IMR-90 (cell line): ENCODE data around the gene SPATA21. TPM values are rescaled to one million over a fixed set of nuclear protein-coding genes. Genes with fewer than 3 reads are reported as not detected.

ENCODE experiments used
- ATAC-seq: fragments of 200-7000 bp; cut with Tn5 transposase; 2 replicates; pipeline ENCODE4 v1.9.1; 2020; ENCODE audit warnings: low read depth, mild to moderate bottlenecking, moderate library complexity
- BruUV-seq: library from RNA; stranded (reverse); fragments of 400-500 nt; replicated peaks from 2 replicates; lab custom pipeline; 2021; lab: Mats Ljungman, UMichigan
- CTCF ChIA-PET: fragments of 300-600 bp; formaldehyde crosslinking; extraction: SDS; loops from one replicate; lab custom pipeline; 2021; ENCODE audit warnings: antibody characterized with exemption; lab: Yijun Ruan, JAX
- POLR2A ChIA-PET: fragments of 300-600 bp; sonication (Branson Sonifier 250); formaldehyde crosslinking; loops from one replicate; lab custom pipeline; 2022; ENCODE audit warnings: antibody characterized with exemption; ENCODE audit not compliant: unreplicated experiment; lab: Charles Lee
- DNase-seq: peaks from one replicate; pipeline ENCODE4 v3.0.0; 2013
- H2AFZ ChIP-seq: replicated peaks from 2 replicates; pipeline ENCODE3; 2013; ENCODE audit warnings: low read length, mild to moderate bottlenecking; ENCODE audit not compliant: poor library complexity
- H2AK5ac ChIP-seq: 2 replicates; pipeline ENCODE4 v1.6.1; 2013; ENCODE audit warnings: low read depth, low read length, inconsistent platforms
- H2AK9ac ChIP-seq: replicated peaks from 2 replicates; pipeline ENCODE3; 2013; ENCODE audit warnings: mild to moderate bottlenecking, low read depth, low read length, moderate library complexity; ENCODE audit not compliant: poor library complexity
- H2BK120ac ChIP-seq: 2 replicates; pipeline ENCODE4 v1.6.1; 2013; ENCODE audit warnings: low read depth, low read length, inconsistent platforms
- H2BK15ac ChIP-seq: 3 replicates; pipeline ENCODE4 v1.6.1; 2013; ENCODE audit warnings: low read depth, low read length, inconsistent platforms
- H2BK20ac ChIP-seq: 2 replicates; pipeline ENCODE4 v1.6.1; 2013; ENCODE audit warnings: low read depth, mild to moderate bottlenecking, inconsistent platforms, low read length, moderate library complexity
- H2BK5ac ChIP-seq: 2 replicates; pipeline ENCODE4 v1.6.1; 2013; ENCODE audit warnings: mild to moderate bottlenecking, low read depth, low read length, inconsistent platforms; ENCODE audit not compliant: poor library complexity, severe bottlenecking
- H3K14ac ChIP-seq: replicated peaks from 2 replicates; pipeline ENCODE4 v1.6.1; 2013; ENCODE audit warnings: low read depth, low read length, inconsistent platforms
- H3K18ac ChIP-seq: 2 replicates; pipeline ENCODE4 v1.6.1; 2013; ENCODE audit warnings: low read depth, low read length, control low read depth
- H3K23ac ChIP-seq: 2 replicates; pipeline ENCODE4 v1.6.1; 2013; ENCODE audit warnings: low read depth, low read length, inconsistent platforms
- H3K27ac ChIP-seq: 2 replicates; pipeline ENCODE4 v1.5.1; 2013; ENCODE audit warnings: mild to moderate bottlenecking, control low read depth, low read length; ENCODE audit not compliant: insufficient read depth
- H3K27me3 ChIP-seq: 2 replicates; pipeline ENCODE4 v1.6.1; 2013; ENCODE audit warnings: low read length; ENCODE audit not compliant: control insufficient read depth, insufficient read depth
- H3K36me3 ChIP-seq: 2 replicates; pipeline ENCODE4 v1.6.1; 2013; ENCODE audit warnings: low read length, mixed read lengths; ENCODE audit not compliant: control insufficient read depth, insufficient read depth
- H3K4ac ChIP-seq: 2 replicates; pipeline ENCODE4 v1.6.1; 2013; ENCODE audit warnings: low read depth, low read length, inconsistent platforms
- H3K4me1 ChIP-seq: 2 replicates; pipeline ENCODE4 v1.6.1; 2013; ENCODE audit warnings: low read length, mixed read lengths; ENCODE audit not compliant: control insufficient read depth, insufficient read depth
- H3K4me2 ChIP-seq: 2 replicates; pipeline ENCODE4 v1.6.1; 2013; ENCODE audit warnings: low read depth, mild to moderate bottlenecking, control low read depth, low read length, moderate library complexity
- H3K4me3 ChIP-seq: 2 replicates; pipeline ENCODE4 v1.5.1; 2013; ENCODE audit warnings: low read depth, mild to moderate bottlenecking, control low read depth, low read length, moderate library complexity; ENCODE audit not compliant: insufficient read depth
- H3K56ac ChIP-seq: 2 replicates; pipeline ENCODE4 v1.6.1; 2013; ENCODE audit warnings: low read length, inconsistent platforms; ENCODE audit not compliant: insufficient read depth; ENCODE audit errors: extremely low read depth
- H3K79me1 ChIP-seq, 2 experiments: 2 replicates each; pipeline ENCODE4 v1.6.1; 2013; ENCODE audit warnings: low read length in 2 of 2, inconsistent platforms in 1 of 2, low read depth in 1 of 2
- H3K9ac ChIP-seq: 2 replicates; pipeline ENCODE4 v1.6.1; 2013; ENCODE audit warnings: low read depth, low read length, control low read depth
- H3K9me1 ChIP-seq: 2 replicates; pipeline ENCODE4 v1.6.1; 2013; ENCODE audit warnings: low read length, inconsistent platforms; ENCODE audit not compliant: insufficient read depth
- H3K9me3 ChIP-seq: 2 replicates; pipeline ENCODE4 v1.6.1; 2013; ENCODE audit warnings: low read length; ENCODE audit not compliant: control insufficient read depth, insufficient read depth
- H4K20me1 ChIP-seq: 2 replicates; pipeline ENCODE4 v1.6.1; 2013; ENCODE audit warnings: low read length, inconsistent platforms; ENCODE audit not compliant: insufficient read depth
- H4K5ac ChIP-seq: 2 replicates; pipeline ENCODE4 v1.6.1; 2013; ENCODE audit warnings: mild to moderate bottlenecking, low read depth, low read length, control low read depth
- H4K8ac ChIP-seq, 2 experiments: 2 replicates each; pipeline ENCODE4 v1.6.1; 2013; ENCODE audit warnings: low read depth in 2 of 2, low read length in 2 of 2, control low read depth in 1 of 2, inconsistent platforms in 1 of 2
- H4K91ac ChIP-seq: 2 replicates; pipeline ENCODE4 v1.6.1; 2013; ENCODE audit warnings: low read depth, low read length, inconsistent platforms; ENCODE audit not compliant: insufficient read depth
- CEBPB ChIP-seq: IDR thresholded peaks from 2 replicates; pipeline ENCODE4 v1.6.1; 2012; ENCODE audit warnings: low read depth, low read length, improper control_type of control experiment
- CHD1 ChIP-seq: IDR thresholded peaks from 2 replicates; pipeline ENCODE4 v1.6.1; 2012; ENCODE audit warnings: low read depth, low read length, improper control_type of control experiment
- WGBS, 2 experiments: methylation state at CpG; one replicate each; pipeline versions ENCODE4 v1.1.5 to v1.1.7; 2013; ENCODE audit warnings: missing lambda C conversion rate in 2 of 2; ENCODE audit not compliant: insufficient read length in 1 of 2; ENCODE audit errors: extremely low coverage in 2 of 2; 5-methylcytosine and 5-hydroxymethylcytosine counted together
- dilution Hi-C: fragments of 300-500 bp; cut with HindIII; formaldehyde crosslinking; loops from one replicate; pipeline ENCODE4 v1.14.3; 2018; ENCODE audit warnings: low sequenced_read_pairs; ENCODE audit not compliant: unreplicated experiment
- in situ Hi-C: fragments of 300-500 bp; cut with MboI; formaldehyde crosslinking; loops from 3 replicates; pipeline ENCODE4 v1.14.3; 2019; ENCODE audit warnings: low sequenced_read_pairs, inconsistent platforms, mixed read lengths
- intact Hi-C: fragments of 100-400 bp; cut with micrococcal nuclease; formaldehyde crosslinking; loops from 2 replicates; pipeline ENCODE4 v1.10.0; 2022
- polyA plus RNA-seq, 3 experiments: library from polyadenylated mRNA; depleted of rRNA; stranded (reverse); fragments of >200 nt; gene quantifications; 2 replicates each; pipeline ENCODE4 v1.2.3, GENCODE V29; 2012; ENCODE audit warnings: low replicate concordance in 1 of 3
- total RNA-seq: library from RNA; depleted of rRNA; stranded (reverse); fragments of >200 nt; gene quantifications from 2 replicates; pipeline ENCODE4 v1.2.3, GENCODE V29; 2012

SPATA21 gene
- total and polyA plus RNA-seq, 2 of the 4 experiments (the other 2 are of a cell fraction), result not detected

- H2BK120ac ChIP-seq, result peak overlapping the region; percentile 73
- peaks cover 22% of the 10 kb centered on the region for H3K9me1 ChIP-seq
- ChIA-PET POLR2A (no interaction called here), CTCF (interaction anchor here (0.6 to 1.0 kb wide), 2 partner anchors 8 to 46 kb away, joined by 3 to 10 read pairs; no protein-coding TSS in a partner anchor)
- 0 out of 2 replicates have a peak overlapping the region, but pooled peaks have one; percentile 13 for H3K18ac ChIP-seq
- ATAC-seq (no peak), DNase-seq (peak; percentile 65)
- peaks cover 25% of the 10 kb centered on the region for H3K4me1 ChIP-seq
- WGBS, 2 experiments, result no CpG with 5 or more reads among the region's 5 CpGs
- dilution Hi-C loops (no loop called here), in situ Hi-C loops (no loop called here), intact Hi-C loops (no loop called here)
- no peak overlapping the region; a peak in 1 of 4 replicates for H4K8ac ChIP-seq
- peak overlapping the region; percentile 17; the same call in 1 of the 2 replicates for H3K23ac ChIP-seq
- H2BK5ac ChIP-seq, result peak overlapping the region; percentile 43
- peak overlapping the region; percentile 58 for H3K4ac ChIP-seq
- H4K20me1 ChIP-seq, result peaks cover 23% of the 10 kb centered on the region
- 0 out of 2 replicates have a peak overlapping the region, but pooled peaks have one; percentile 35 for H4K5ac ChIP-seq
- peak overlapping the region; percentile 59; the same call in 1 of the 2 replicates for H2BK20ac ChIP-seq
- no peak overlapping the region for H3K4me2 ChIP-seq
- no TSS peak for BruUV-seq
- no peaks in the 10 kb centered on the region for H3K9me3 ChIP-seq
- H3K56ac ChIP-seq, result no peak overlapping the region
- H3K9ac ChIP-seq, result no peak overlapping the region
- no peak overlapping the region for H2BK15ac ChIP-seq
- no peaks in the 10 kb centered on the region for H3K27me3 ChIP-seq
- peak overlapping the region; percentile 19 for H3K27ac ChIP-seq
- no peak for TF ChIP-seq CHD1
- TF ChIP-seq CEBPB, result peak; percentile 19; the same call in 1 of the 2 replicates
- peak overlapping the region; percentile 67; the same call in 1 of the 2 replicates for H3K14ac ChIP-seq
- peaks cover 6 to 43% of the 10 kb centered on the region in 2 experiments; a peak in 3 of 4 replicates for H3K79me1 ChIP-seq
- peak overlapping the region; percentile 9; the same call in 1 of the 2 replicates for H2AK5ac ChIP-seq
- no peaks in the 10 kb centered on the region for H3K36me3 ChIP-seq
- 0 out of 2 replicates have a peak overlapping the region, but pooled peaks have one; percentile 19 for H4K91ac ChIP-seq
- H2AFZ ChIP-seq, result no peak overlapping the region
- no peak overlapping the region for H2AK9ac ChIP-seq
- H3K4me3 ChIP-seq, result no peak overlapping the region
These were observed 65.5 kb downstream of the SPATA21 start for GRCh38 chr1:16371725-16372124.
